Activated naive CD4-positive, alpha-beta T cell treated with anti-CD3 and anti-CD28 coated beads, Interleukin-2, amount 50 U/mL, for 24 hours (primary cell): ENCODE results near the gene PRPF6.
A peak's percentile ranks its signal among the peaks of the same experiment; 100 is the strongest.

Experiments
- H3K27ac Mint-ChIP-seq: one replicate; pipeline ENCODE4 v1.8.0; 2021; ENCODE audit warnings: mild to moderate bottlenecking, mixed read lengths
- H3K27me3 Mint-ChIP-seq: one replicate; pipeline ENCODE4 v1.8.0; 2021; ENCODE audit warnings: mixed read lengths
- H3K36me3 Mint-ChIP-seq: one replicate; pipeline ENCODE4 v1.8.0; 2021; ENCODE audit warnings: mixed read lengths
- H3K4me1 Mint-ChIP-seq: one replicate; pipeline ENCODE4 v1.8.0; 2021; ENCODE audit warnings: mixed read lengths
- H3K4me3 Mint-ChIP-seq: one replicate; pipeline ENCODE4 v1.8.0; 2021; ENCODE audit warnings: mild to moderate bottlenecking, mixed read lengths
- H3K9me3 Mint-ChIP-seq: one replicate; pipeline ENCODE4 v1.8.0; 2021; ENCODE audit warnings: mixed read lengths

Gene PRPF6

GRCh38 chr20:63980806-63981728, at the start of gene PRPF6:
PRPF6 (plus strand) TSS chr20:63981132; CDS start chr20:63981246, 114 bp downstream.
- Mint-ChIP-seq H3K4me1 (peaks cover 67% of the 10 kb centered on the region), H3K36me3 (peaks cover 19% of the 10 kb centered on the region), H3K9me3 (no peaks in the 10 kb centered on the region), H3K27ac (peak within 1 kb of the TSS; percentile 98), H3K27me3 (no peaks in the 10 kb centered on the region), H3K4me3 (peak within 1 kb of the TSS; percentile 98)

DNA sequence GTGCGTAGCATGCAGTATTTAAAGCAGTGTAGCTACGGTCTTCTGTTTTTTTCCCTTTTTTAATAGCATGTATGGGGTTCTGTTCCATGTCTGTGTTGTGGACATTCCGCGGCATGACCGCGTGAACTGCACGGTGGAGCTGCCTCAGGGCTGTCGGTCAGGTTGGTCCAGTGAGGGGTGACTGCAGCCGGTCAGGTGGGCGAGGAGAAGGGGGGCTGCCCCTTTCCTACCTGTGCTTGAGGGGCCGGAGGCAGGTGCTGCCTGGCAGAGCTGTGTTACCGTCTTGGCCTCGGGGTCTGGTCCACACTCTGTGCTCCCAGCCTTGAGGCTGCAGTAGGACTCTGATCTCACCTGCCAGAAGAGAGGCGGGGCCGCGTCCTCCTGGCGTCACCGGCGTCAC, 49.2 kb upstream of the PRPF6 start:
- H3K9me3 Mint-ChIP-seq, result no peaks in the 10 kb centered on the region
- H3K27me3 Mint-ChIP-seq, result no peaks in the 10 kb centered on the region
- no peak overlapping the region for H3K27ac Mint-ChIP-seq
- H3K36me3 Mint-ChIP-seq, result peaks cover 6% of the 10 kb centered on the region
- no peaks in the 10 kb centered on the region for H3K4me1 Mint-ChIP-seq
- H3K4me3 Mint-ChIP-seq, result no peak overlapping the region

DNA sequence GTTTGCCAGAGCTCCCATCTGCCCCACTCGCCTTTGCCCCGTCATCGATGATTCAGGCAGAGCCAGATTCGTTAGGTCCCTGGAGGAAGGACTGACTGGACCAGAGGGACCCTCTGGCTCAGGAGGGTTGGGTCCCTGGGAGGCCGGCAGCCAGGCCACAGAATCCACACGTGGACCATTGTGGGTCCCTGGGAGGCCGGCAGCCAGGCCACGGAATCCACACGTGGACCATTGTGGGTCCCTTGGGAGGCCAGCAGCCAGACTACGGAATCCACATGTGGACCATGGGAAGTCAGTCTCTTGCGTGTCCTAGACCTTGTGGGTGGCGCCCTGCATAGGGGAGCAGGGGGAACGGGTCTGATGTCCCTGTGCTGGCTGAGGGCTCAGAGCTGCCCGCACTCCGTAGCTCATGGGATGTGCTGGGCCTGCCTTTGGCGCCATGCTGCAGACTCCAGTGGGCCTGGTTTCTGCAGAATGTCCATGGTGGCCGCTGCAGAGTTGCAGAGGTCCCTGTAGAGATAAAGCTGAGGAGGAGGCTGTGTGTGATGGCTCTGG, 48.2 kb upstream of the PRPF6 start:
- Mint-ChIP-seq H3K27ac (no peak overlapping the region), H3K27me3 (no peaks in the 10 kb centered on the region), H3K36me3 (peaks cover 6% of the 10 kb centered on the region), H3K9me3 (no peaks in the 10 kb centered on the region), H3K4me1 (no peaks in the 10 kb centered on the region), H3K4me3 (no peak overlapping the region)

GRCh38 chr20:63933646-63934045, 47.3 kb upstream of the PRPF6 start:
- Mint-ChIP-seq H3K4me3 (no peak overlapping the region), H3K9me3 (no peaks in the 10 kb centered on the region), H3K27ac (no peak overlapping the region), H3K4me1 (no peaks in the 10 kb centered on the region), H3K27me3 (no peaks in the 10 kb centered on the region), H3K36me3 (peaks cover 6% of the 10 kb centered on the region)

- Mint-ChIP-seq H3K4me1 (no peaks in the 10 kb centered on the region), H3K27ac (no peak overlapping the region), H3K27me3 (no peaks in the 10 kb centered on the region), H3K9me3 (no peaks in the 10 kb centered on the region), H3K4me3 (no peak overlapping the region), H3K36me3 (peaks cover 6% of the 10 kb centered on the region)
These were observed 46.5 kb upstream of the PRPF6 start for GRCh38 chr20:63934271-63935068.

GRCh38 chr20:63935447-63935846, 45.5 kb upstream of the PRPF6 start:
- no peak overlapping the region for H3K4me3 Mint-ChIP-seq
- no peak overlapping the region for H3K27ac Mint-ChIP-seq
- H3K27me3 Mint-ChIP-seq, result no peaks in the 10 kb centered on the region
- peaks cover 3% of the 10 kb centered on the region for H3K36me3 Mint-ChIP-seq
- H3K9me3 Mint-ChIP-seq, result no peaks in the 10 kb centered on the region
- no peaks in the 10 kb centered on the region for H3K4me1 Mint-ChIP-seq

DNA sequence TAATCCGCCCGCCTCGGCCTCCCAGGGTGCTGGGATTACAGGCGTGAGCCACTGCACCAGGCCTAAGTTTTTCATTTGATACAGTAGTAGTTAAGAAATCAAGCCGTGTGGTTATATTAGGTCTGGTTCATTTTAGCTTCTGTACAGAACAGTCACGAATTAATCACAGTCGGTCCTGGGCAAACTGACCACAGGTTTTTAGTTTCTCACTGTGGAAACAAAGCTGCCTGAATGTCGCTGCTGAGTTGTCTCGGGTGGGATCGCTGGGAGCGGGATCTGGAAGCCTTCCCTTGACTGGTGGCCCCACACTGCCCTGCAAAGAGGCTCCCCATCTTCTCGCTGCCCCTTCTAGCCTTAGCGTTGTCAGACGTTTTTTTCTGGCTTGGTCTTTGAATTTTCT, 43.3 kb upstream of the PRPF6 start:
- Mint-ChIP-seq H3K36me3 (peaks cover 1% of the 10 kb centered on the region), H3K4me1 (peaks cover 8% of the 10 kb centered on the region), H3K9me3 (no peaks in the 10 kb centered on the region), H3K4me3 (no peak overlapping the region), H3K27me3 (no peaks in the 10 kb centered on the region), H3K27ac (no peak overlapping the region)

DNA sequence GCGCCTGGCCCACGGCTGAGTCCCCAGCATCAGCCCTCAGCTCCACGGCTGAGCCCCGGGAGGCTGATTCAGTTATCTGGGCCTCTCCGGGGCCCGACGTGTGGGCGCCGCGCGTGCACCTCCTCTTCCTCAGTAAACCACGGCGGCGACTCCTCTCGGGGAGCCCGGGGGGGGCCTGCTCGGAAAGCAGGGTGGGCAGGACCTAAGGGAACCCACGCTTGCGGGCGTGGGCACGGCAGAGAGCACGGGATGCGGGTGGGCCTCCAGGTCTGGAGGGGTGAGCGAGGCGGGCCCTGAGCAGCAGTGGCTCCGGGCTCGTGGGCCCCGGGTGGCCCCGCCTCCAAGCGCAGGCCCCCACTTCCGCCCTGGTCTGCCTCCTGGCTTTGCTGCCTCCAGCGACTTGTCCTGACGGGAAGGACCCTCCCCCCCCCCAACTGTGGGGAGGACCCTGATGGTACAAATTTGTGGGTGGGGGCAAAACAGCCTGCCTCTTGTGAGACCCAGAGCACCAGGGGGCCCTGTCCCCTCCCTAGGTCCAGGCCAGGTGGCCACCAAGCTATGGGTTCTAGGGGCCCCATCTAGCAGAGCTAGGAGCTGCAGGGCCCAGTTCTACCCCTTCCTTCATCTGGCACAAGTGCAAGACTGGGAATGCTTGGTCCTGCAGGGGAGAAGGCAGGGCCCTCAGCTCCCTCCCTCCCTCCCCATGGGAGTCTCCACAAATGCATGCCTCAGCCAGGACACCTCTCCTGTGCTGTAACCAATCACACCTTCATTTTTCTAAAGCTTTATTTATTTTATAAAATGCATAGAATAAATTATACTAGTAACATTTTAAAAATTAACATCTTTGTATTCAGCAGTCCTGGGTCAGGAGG, 41.6 kb upstream of the PRPF6 start:
- H3K27me3 Mint-ChIP-seq, result no peaks in the 10 kb centered on the region
- no peak overlapping the region for H3K27ac Mint-ChIP-seq
- H3K9me3 Mint-ChIP-seq, result no peaks in the 10 kb centered on the region
- peaks cover 8% of the 10 kb centered on the region for H3K4me1 Mint-ChIP-seq
- peaks cover 1% of the 10 kb centered on the region for H3K36me3 Mint-ChIP-seq
- no peak overlapping the region for H3K4me3 Mint-ChIP-seq

- H3K27ac Mint-ChIP-seq, result no peak overlapping the region
- H3K27me3 Mint-ChIP-seq, result no peaks in the 10 kb centered on the region
- H3K4me3 Mint-ChIP-seq, result no peak overlapping the region
- no peaks in the 10 kb centered on the region for H3K9me3 Mint-ChIP-seq
- no peaks in the 10 kb centered on the region for H3K36me3 Mint-ChIP-seq
- peaks cover 8% of the 10 kb centered on the region for H3K4me1 Mint-ChIP-seq
These were observed 40.9 kb upstream of the PRPF6 start for GRCh38 chr20:63940071-63940471.

- Mint-ChIP-seq H3K9me3 (no peaks in the 10 kb centered on the region), H3K36me3 (no peaks in the 10 kb centered on the region), H3K27me3 (no peaks in the 10 kb centered on the region), H3K4me3 (no peak overlapping the region), H3K4me1 (peaks cover 8% of the 10 kb centered on the region), H3K27ac (no peak overlapping the region)
These were observed 40.3 kb upstream of the PRPF6 start for GRCh38 chr20:63940472-63941266.

DNA sequence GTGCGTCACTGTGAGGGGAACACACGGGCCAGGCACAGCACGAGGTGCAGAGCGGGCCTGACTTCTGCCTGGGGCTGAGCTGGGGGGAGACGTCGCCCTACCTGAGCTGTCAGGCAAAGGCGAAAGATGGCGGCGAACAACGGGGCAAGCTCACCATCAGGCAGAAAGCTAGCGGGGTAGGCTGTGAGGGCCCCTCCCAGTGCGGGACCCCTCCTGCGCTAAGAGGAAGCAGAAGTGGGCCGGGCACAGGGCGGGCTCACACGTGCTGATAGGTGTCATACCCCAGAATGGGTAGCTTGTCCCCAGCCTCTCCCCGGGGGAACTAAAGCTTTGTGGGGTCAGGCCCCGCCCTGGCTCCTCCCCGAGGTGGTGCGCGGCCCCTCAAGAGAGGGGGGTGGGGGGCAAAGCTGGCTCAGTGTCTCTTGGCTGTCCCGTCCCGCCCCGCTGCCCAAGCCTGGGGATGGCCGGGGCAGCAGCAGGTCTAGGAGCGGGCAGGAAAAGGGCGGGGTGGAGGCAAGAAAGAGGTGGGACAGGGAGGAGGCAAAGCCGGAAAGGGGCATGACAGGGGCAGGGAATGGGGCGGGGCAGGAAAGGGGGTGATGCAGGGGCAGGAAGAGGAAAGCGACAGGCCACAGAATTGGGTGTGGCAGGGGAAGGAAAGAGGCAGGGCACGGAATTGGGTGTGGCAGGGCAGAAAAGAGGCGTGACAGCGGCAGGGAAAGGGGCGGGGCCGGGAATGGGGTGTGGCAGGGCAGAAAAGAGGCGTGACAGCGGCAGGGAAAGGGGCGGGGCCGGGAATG, 39.5 kb upstream of the PRPF6 start:
- peaks cover 8% of the 10 kb centered on the region for H3K4me1 Mint-ChIP-seq
- H3K27ac Mint-ChIP-seq, result peak overlapping the region; percentile 30
- no peaks in the 10 kb centered on the region for H3K9me3 Mint-ChIP-seq
- no peaks in the 10 kb centered on the region for H3K36me3 Mint-ChIP-seq
- no peak overlapping the region for H3K4me3 Mint-ChIP-seq
- no peaks in the 10 kb centered on the region for H3K27me3 Mint-ChIP-seq

- H3K4me3 Mint-ChIP-seq, result peak overlapping the region; percentile 24
- peaks cover 14% of the 10 kb centered on the region for H3K4me1 Mint-ChIP-seq
- H3K9me3 Mint-ChIP-seq, result no peaks in the 10 kb centered on the region
- no peaks in the 10 kb centered on the region for H3K27me3 Mint-ChIP-seq
- H3K36me3 Mint-ChIP-seq, result no peaks in the 10 kb centered on the region
- peak overlapping the region; percentile 79 for H3K27ac Mint-ChIP-seq
These were observed 38.5 kb upstream of the PRPF6 start for GRCh38 chr20:63942250-63942951.

DNA sequence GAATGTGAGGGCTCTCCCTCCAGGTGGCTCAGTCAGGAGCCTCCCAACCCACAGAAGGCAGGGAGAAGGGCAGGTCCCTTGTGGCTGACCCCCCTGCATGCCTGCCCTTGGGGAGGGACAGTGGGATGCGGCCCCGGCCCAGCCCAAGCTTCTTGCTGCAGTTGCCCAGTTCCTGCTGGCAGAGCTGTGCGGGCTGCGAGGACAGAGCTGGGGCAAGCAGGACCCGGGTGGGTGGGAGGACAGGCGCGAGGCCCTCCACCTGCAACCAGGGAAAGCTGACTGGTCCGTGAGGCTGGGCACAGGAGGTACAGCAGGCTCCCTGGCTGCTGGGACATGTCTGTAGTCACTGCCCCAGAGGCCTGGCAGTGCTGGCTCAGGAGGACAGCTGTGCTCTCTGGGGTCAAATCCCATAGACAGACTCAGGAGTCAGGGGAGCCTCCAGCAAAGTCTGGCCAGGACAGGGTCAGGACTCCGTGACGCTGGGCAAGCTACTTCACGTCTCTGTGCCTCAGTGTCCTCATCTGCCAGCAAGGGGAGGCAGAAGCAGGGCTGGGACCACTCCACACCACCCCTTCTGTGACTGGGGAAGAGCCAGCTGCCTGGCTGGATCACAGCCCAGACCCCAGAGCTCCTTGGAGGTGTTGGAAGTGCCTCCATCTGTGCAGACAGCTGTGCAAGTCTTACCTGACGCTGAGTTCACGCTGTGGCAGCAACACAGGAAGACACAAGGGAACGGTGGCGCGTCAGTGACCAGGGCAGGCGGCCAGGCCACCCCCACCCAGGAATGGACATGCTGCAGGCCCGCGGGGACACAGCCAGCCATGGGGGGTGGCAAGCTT, 37.7 kb upstream of the PRPF6 start:
- H3K36me3 Mint-ChIP-seq, result no peaks in the 10 kb centered on the region
- H3K4me3 Mint-ChIP-seq, result no peak overlapping the region
- no peaks in the 10 kb centered on the region for H3K27me3 Mint-ChIP-seq
- H3K27ac Mint-ChIP-seq, result no peak overlapping the region
- peaks cover 22% of the 10 kb centered on the region for H3K4me1 Mint-ChIP-seq
- H3K9me3 Mint-ChIP-seq, result no peaks in the 10 kb centered on the region
